Measurements from ENCODE around the gene CUBN.
A peak's percentile ranks its signal among the peaks of the same experiment; 100 is the strongest.
"Not testable (repeated sequence)": the region's sequence is repeated elsewhere in the genome, so short reads cannot be mapped to it uniquely, and the experiment has no call there.

Gene CUBN

GRCh38 chr10:17140386-17140761 lies 10.8 kb upstream of the CUBN start:
- no peak for DNase-seq

- DNase-seq = no peak
These were observed 8.9 kb upstream of the CUBN start for GRCh38 chr10:17138460-17139042.

GRCh38 chr10:17134737-17135260 lies 5.2 kb upstream of the CUBN start:
- DNase-seq = no peak

GRCh38 chr10:17134282-17134681 lies 4.7 kb upstream of the CUBN start:
- DNase-seq = no peak

- peak; percentile 73 for DNase-seq
These were observed 1.4 kb downstream of the CUBN start for GRCh38 chr10:17128261-17128660.

GRCh38 chr10:17126327-17126726 lies 3.3 kb downstream of the CUBN start:
- no peak for DNase-seq

- no peak for DNase-seq
These were observed 4.3 kb downstream of the CUBN start for GRCh38 chr10:17125206-17125893.

- no peak for DNase-seq
These were observed 5.7 kb downstream of the CUBN start for GRCh38 chr10:17123961-17124360.

- DNase-seq = no peak
These were observed 6.6 kb downstream of the CUBN start for GRCh38 chr10:17122726-17123661.

GRCh38 chr10:17122052-17122451 lies 7.6 kb downstream of the CUBN start:
- DNase-seq = no peak

- DNase-seq = peak; percentile 12
These were observed 8.9 kb downstream of the CUBN start for GRCh38 chr10:17120694-17121093.

- no peak for DNase-seq
These were observed 9.8 kb downstream of the CUBN start for GRCh38 chr10:17119845-17120244.

- DNase-seq = no peak
These were observed 13.4 kb downstream of the CUBN start for GRCh38 chr10:17116193-17116592.

- DNase-seq = no peak
These were observed 13.9 kb downstream of the CUBN start for GRCh38 chr10:17115683-17116082.

- not testable (repeated sequence) for DNase-seq
These were observed 14.7 kb downstream of the CUBN start for GRCh38 chr10:17114878-17115444.

- DNase-seq = no peak
These were observed 15.6 kb downstream of the CUBN start for GRCh38 chr10:17113889-17114540.

- no peak for DNase-seq
These were observed 16.3 kb downstream of the CUBN start for GRCh38 chr10:17113346-17113745.

- DNase-seq = no peak
These were observed 17.0 kb downstream of the CUBN start for GRCh38 chr10:17112566-17112965.

- peak; percentile 32 for DNase-seq
These were observed 20.0 kb downstream of the CUBN start for GRCh38 chr10:17109475-17110207.

GRCh38 chr10:17109046-17109445 lies 20.6 kb downstream of the CUBN start:
- no peak for DNase-seq

- DNase-seq = no peak
These were observed 22.6 kb downstream of the CUBN start for GRCh38 chr10:17106991-17107390.

GRCh38 chr10:17101910-17102266 lies 27.7 kb downstream of the CUBN start:
- no peak for DNase-seq

All from inflammatory macrophage treated with lipopolysaccharide for 4 hours (primary cell).